ENCODE results near the gene NHSL1.
A peak's percentile ranks its signal among the peaks of the same experiment; 100 is the strongest.

NHSL1 gene

DNA sequence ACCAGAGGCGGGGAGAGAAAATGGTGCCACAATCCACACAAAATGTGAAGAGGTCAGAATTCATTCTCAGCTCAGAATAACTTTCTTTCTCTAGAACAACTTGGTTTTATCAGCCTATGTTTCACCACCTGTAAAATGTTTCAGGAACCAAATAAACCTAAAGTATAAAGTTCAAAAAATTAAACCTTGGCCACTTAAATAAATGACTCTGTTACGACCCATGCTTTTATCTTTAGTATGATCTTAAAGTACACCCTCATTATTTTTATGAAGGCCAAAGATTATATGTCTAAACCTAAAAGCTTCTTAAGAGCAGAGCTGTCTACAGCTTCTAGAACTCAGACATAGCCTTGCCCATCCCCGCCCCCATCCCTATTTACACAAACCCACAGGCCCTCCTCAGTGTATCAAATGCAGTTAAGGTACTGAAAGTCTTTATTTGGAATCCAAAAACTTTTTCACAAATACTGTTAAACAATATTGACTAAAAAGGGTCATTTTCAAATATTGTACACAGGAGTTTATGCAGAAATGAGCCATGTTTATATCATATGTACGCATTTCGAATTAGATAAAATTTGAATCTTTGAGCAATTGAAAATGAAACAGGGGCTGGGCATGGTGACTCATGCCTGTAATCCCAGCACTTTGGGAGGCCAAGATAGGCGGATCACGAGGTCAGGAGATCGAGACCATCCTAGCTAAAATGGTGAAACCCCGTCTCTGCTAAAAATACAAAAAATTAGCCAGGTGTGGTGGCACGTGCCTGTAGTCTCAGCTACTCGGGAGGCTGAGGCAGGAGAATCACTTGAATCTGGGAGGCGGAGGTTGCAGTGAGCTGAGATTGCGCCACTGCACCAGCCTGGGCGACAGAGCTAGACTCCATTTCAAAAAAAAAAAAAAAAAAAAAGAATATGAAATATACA, 5.7 kb upstream of the NHSL1 start:
- no peaks in the 10 kb centered on the region for H3K36me3 Mint-ChIP-seq (ENCODE audit: low read depth)
- no peak overlapping the region for H3K27ac Mint-ChIP-seq
- DNase-seq = no peak
- no peaks in the 10 kb centered on the region for H3K27me3 Mint-ChIP-seq (ENCODE audit: low read depth, poor library complexity)
- H3K4me1 Mint-ChIP-seq = peaks cover 25% of the 10 kb centered on the region
- no peaks in the 10 kb centered on the region for H3K9me3 Mint-ChIP-seq
- H3K4me3 Mint-ChIP-seq = no peak overlapping the region
- no peak for TF ChIP-seq CTCF (IDR thresholded peaks at IDR 0.05)

- Mint-ChIP-seq H3K4me1 (peaks cover 35% of the 10 kb centered on the region), H3K27ac (no peak overlapping the region), H3K36me3 (ENCODE audit: low read depth) (no peaks in the 10 kb centered on the region), H3K9me3 (no peaks in the 10 kb centered on the region), H3K4me3 (no peak overlapping the region), H3K27me3 (ENCODE audit: low read depth, poor library complexity) (no peaks in the 10 kb centered on the region)
- DNase-seq = no peak
- TF ChIP-seq CTCF (IDR thresholded peaks at IDR 0.05) = no peak
Observed at GRCh38 chr6:138503881-138504680, 4.8 kb upstream of the NHSL1 start.

- TF ChIP-seq CTCF (IDR thresholded peaks at IDR 0.05) = no peak
- Mint-ChIP-seq H3K36me3 (ENCODE audit: low read depth) (no peaks in the 10 kb centered on the region), H3K27me3 (ENCODE audit: low read depth, poor library complexity) (peaks cover 6% of the 10 kb centered on the region), H3K9me3 (no peaks in the 10 kb centered on the region), H3K27ac (no peak overlapping the region), H3K4me3 (no peak overlapping the region), H3K4me1 (peaks cover 50% of the 10 kb centered on the region)
- no peak for DNase-seq
Observed at GRCh38 chr6:138502546-138502945, 3.3 kb upstream of the NHSL1 start.

DNA sequence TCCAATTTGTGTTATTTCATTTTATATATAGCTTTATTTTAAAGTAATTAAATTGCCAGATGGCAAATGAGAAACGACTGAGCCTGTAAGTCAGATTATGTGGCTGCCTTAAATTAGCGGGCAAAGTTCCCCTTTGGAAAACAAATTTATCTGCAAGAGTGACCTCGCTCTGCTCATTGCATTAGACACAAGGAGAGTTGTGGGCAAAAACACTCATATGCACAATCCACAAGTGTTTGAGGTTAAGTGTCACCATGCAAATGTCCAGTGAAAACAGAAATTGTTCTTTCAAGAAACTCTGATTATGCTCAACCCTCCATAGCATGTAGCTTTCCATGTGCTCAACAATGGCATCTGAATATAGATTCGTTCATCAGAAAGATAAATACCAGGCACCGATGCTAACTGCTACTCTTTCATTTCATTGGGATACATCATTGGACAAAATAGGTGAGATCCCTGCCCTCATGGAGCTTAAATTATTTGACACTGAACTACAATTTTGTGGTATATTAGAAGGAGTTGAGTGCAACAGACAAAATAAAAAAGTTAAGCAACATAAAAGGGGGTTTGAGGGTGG, 1.7 kb upstream of the NHSL1 start:
- Mint-ChIP-seq H3K4me1 (peaks cover 61% of the 10 kb centered on the region), H3K9me3 (no peaks in the 10 kb centered on the region), H3K4me3 (no peak overlapping the region), H3K27ac (no peak overlapping the region), H3K27me3 (ENCODE audit: low read depth, poor library complexity) (peaks cover 9% of the 10 kb centered on the region), H3K36me3 (ENCODE audit: low read depth) (peaks cover 8% of the 10 kb centered on the region)
- DNase-seq = no peak
- no peak for TF ChIP-seq CTCF (IDR thresholded peaks at IDR 0.05)

- Mint-ChIP-seq H3K27me3 (ENCODE audit: low read depth, poor library complexity) (peaks cover 9% of the 10 kb centered on the region), H3K9me3 (no peaks in the 10 kb centered on the region), H3K36me3 (ENCODE audit: low read depth) (peaks cover 15% of the 10 kb centered on the region), H3K4me3 (peak overlapping the region; percentile 71), H3K4me1 (peaks cover 61% of the 10 kb centered on the region), H3K27ac (no peak overlapping the region)
- TF ChIP-seq CTCF (IDR thresholded peaks at IDR 0.05) = no peak
- DNase-seq = no peak
Observed at GRCh38 chr6:138500045-138500665, 861 bp upstream of the NHSL1 start.

Data from nephron progenitor cell (in vitro differentiated cells).